Spleen (tissue), 7 donors: Measurements from ENCODE around the gene CIT.

Experiments used
- POLR2AphosphoS5 ChIP-seq, 3 donors: sonication (generic); formaldehyde crosslinking; IDR thresholded peaks; one replicate each; pipeline ENCODE4 v1.5.1; 2017; ENCODE audit warnings: antibody characterized with exemption in 3 of 3
- TF ChIP-seq, protein P1 (sequence below), 11 experiments: fragments of 200-600 bp in 7 of 11; fragments of 450-650 bp in 4 of 11; sonication (generic) in 4 of 11; IDR thresholded peaks in 8 of 11; conservative IDR thresholded peaks in 3 of 11; 1 replicate in 7 of 11; 2 replicates in 4 of 11; pipeline versions ENCODE4 v1.4.0 to v1.8.0; 2016 to 2021; ENCODE audit warnings: antibody characterized with exemption in 11 of 11, inconsistent platforms in 4 of 11, mild to moderate bottlenecking in 1 of 11
- donor health status: DM: no; HTN: no; CAD: no; lungs with moderate emphysema.
- donor health status: DM: no; HTN: no; CAD: no.
- donor health status: DM: no; HTN: no; CAD: no.

DNA sequence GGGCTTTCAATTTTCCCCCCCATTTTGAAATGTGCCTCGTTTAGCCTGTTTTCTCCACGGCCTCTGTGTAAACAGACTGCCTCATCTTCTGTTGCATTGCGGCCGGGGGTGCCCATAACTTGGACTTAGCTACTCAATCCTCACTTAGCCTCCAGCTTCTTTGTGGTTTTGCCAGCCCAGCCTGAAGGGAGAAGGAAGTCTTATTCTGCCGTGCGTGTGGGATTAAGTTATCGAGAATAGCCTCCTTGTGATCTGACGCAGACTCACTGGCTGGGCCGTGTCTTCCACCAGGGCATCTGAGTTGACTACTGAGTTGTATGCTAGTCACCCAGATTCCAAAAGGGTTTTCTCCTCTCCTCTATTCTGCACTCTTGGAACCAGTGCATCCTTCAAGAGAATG, 201.1 kb downstream of the CIT start:
- TF ChIP-seq, protein P1, sequence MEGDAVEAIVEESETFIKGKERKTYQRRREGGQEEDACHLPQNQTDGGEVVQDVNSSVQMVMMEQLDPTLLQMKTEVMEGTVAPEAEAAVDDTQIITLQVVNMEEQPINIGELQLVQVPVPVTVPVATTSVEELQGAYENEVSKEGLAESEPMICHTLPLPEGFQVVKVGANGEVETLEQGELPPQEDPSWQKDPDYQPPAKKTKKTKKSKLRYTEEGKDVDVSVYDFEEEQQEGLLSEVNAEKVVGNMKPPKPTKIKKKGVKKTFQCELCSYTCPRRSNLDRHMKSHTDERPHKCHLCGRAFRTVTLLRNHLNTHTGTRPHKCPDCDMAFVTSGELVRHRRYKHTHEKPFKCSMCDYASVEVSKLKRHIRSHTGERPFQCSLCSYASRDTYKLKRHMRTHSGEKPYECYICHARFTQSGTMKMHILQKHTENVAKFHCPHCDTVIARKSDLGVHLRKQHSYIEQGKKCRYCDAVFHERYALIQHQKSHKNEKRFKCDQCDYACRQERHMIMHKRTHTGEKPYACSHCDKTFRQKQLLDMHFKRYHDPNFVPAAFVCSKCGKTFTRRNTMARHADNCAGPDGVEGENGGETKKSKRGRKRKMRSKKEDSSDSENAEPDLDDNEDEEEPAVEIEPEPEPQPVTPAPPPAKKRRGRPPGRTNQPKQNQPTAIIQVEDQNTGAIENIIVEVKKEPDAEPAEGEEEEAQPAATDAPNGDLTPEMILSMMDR (IDR thresholded peaks at IDR 0.05 in 8 of 11, conservative IDR thresholded peaks at IDR 0.05 in 3 of 11): no peak
- no peak for TF ChIP-seq POLR2AphosphoS5 (IDR thresholded peaks at IDR 0.05)
